ENCODE data around the gene KBTBD7.

DNA sequence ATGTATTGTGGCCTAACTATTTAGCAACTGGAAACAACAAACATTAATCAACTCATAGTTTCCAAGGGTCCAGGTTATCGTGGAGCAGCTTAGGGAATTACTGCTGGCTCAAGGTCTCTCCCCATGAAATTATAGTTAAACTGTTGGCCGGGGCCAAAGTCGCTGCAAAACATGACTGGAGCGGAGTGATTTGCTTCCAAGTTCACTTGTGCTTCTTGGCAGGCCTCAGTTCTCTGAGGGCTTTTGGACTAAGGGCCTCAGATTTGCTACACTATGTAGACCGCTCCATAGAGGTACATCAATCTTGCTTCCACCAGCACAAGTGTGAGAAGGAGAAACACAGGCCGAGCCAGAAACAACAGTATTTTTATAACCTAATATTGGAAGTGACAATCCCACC, 9.4 kb upstream of the KBTBD7 start:
- TF ChIP-seq POLR2A (IDR thresholded peaks at IDR 0.05) (no peak), POLR2AphosphoS5 (IDR thresholded peaks at IDR 0.05; ENCODE audit: insufficient read depth in 1 of 2, low read depth in 1 of 2) (no peak)
- TF ChIP-seq, protein P1, sequence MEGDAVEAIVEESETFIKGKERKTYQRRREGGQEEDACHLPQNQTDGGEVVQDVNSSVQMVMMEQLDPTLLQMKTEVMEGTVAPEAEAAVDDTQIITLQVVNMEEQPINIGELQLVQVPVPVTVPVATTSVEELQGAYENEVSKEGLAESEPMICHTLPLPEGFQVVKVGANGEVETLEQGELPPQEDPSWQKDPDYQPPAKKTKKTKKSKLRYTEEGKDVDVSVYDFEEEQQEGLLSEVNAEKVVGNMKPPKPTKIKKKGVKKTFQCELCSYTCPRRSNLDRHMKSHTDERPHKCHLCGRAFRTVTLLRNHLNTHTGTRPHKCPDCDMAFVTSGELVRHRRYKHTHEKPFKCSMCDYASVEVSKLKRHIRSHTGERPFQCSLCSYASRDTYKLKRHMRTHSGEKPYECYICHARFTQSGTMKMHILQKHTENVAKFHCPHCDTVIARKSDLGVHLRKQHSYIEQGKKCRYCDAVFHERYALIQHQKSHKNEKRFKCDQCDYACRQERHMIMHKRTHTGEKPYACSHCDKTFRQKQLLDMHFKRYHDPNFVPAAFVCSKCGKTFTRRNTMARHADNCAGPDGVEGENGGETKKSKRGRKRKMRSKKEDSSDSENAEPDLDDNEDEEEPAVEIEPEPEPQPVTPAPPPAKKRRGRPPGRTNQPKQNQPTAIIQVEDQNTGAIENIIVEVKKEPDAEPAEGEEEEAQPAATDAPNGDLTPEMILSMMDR (IDR thresholded peaks at IDR 0.05): no peak
